Activated CD8-positive, alpha-beta T cell treated with anti-CD3 and anti-CD28 coated beads for 36 hours (primary cell): ENCODE measurements around the gene MMP24. TPM values are rescaled to one million over a fixed set of nuclear protein-coding genes. Genes with fewer than 3 reads are reported as not detected.
A peak's percentile ranks its signal among the peaks of the same experiment; 100 is the strongest.

Experiments
- ATAC-seq: fragments of 200-7000 bp; cut with Tn5 transposase; one replicate; pipeline ENCODE4 v1.10.0; 2021; ENCODE audit warnings: mild to moderate bottlenecking, moderate library complexity
- CTCF ChIA-PET: fragments of 350-600 bp; sonication (Branson Sonifier 250); formaldehyde crosslinking; loops from one replicate; lab custom pipeline; 2021; ENCODE audit warnings: antibody characterized with exemption; lab: Charles Lee
- POLR2A ChIA-PET: fragments of 350-600 bp; sonication (Branson Sonifier 250); formaldehyde crosslinking; loops from one replicate; lab custom pipeline; 2021; ENCODE audit warnings: antibody characterized with exemption; lab: Charles Lee
- DNase-seq: peaks from one replicate; pipeline ENCODE4 v3.0.0-alpha.2; 2020
- H3K27ac Mint-ChIP-seq: one replicate; pipeline ENCODE4 v1.8.0; 2021; ENCODE audit warnings: mild to moderate bottlenecking, mixed read lengths
- H3K27me3 Mint-ChIP-seq: one replicate; pipeline ENCODE4 v1.8.0; 2021; ENCODE audit warnings: mixed read lengths
- H3K36me3 Mint-ChIP-seq: one replicate; pipeline ENCODE4 v1.8.0; 2021; ENCODE audit warnings: low read depth, mixed read lengths
- H3K4me1 Mint-ChIP-seq: one replicate; pipeline ENCODE4 v1.8.0; 2021; ENCODE audit warnings: low read depth, mixed read lengths
- H3K4me3 Mint-ChIP-seq: one replicate; pipeline ENCODE4 v1.8.0; 2021; ENCODE audit warnings: mild to moderate bottlenecking, moderate library complexity, mixed read lengths
- H3K9me3 Mint-ChIP-seq: one replicate; pipeline ENCODE4 v1.8.0; 2021; ENCODE audit warnings: mixed read lengths
- CTCF ChIP-seq: fragments of 200-600 bp; IDR thresholded peaks from one replicate; pipeline ENCODE4 v1.8.0; 2022; ENCODE audit warnings: antibody characterized with exemption, mild to moderate bottlenecking
- intact Hi-C: fragments of 100-400 bp; cut with micrococcal nuclease; formaldehyde crosslinking; loops from one replicate; pipeline ENCODE4 v1.10.0; 2022
- total RNA-seq, 2 experiments: library from RNA; stranded (reverse); gene quantifications; one replicate each; pipeline ENCODE4 v1.2.3, GENCODE V29; 2021

Gene MMP24
- total RNA-seq, 2 experiments from 2014 or later: not detected

GRCh38 chr20:35243317-35243716 is 16.8 kb downstream of the MMP24 start:
- CTCF ChIA-PET: no interaction called here
- intact Hi-C loops: no loop called here
- no peak overlapping the region for H3K4me3 Mint-ChIP-seq
- H3K36me3 Mint-ChIP-seq: no peaks in the 10 kb centered on the region
- POLR2A ChIA-PET: no interaction called here
- H3K27ac Mint-ChIP-seq: no peak overlapping the region
- ATAC-seq: no peak
- DNase-seq: no peak
- H3K27me3 Mint-ChIP-seq: no peaks in the 10 kb centered on the region
- H3K4me1 Mint-ChIP-seq: no peaks in the 10 kb centered on the region
- H3K9me3 Mint-ChIP-seq: no peaks in the 10 kb centered on the region
- no peak for TF ChIP-seq CTCF

GRCh38 chr20:35243986-35244385 is 17.5 kb downstream of the MMP24 start:
- no peaks in the 10 kb centered on the region for H3K4me1 Mint-ChIP-seq
- no peak for ATAC-seq
- no peak overlapping the region for H3K4me3 Mint-ChIP-seq
- ChIA-PET POLR2A (no interaction called here), CTCF (interaction anchor here (0.7 to 1.4 kb wide), 2 partner anchors 92 to 99 kb away, joined by 3 to 4 read pairs; no protein-coding TSS in a partner anchor)
- no peaks in the 10 kb centered on the region for H3K27me3 Mint-ChIP-seq
- no peak overlapping the region for H3K27ac Mint-ChIP-seq
- no peaks in the 10 kb centered on the region for H3K9me3 Mint-ChIP-seq
- no peak for TF ChIP-seq CTCF
- intact Hi-C loops: no loop called here
- H3K36me3 Mint-ChIP-seq: no peaks in the 10 kb centered on the region
- no peak for DNase-seq

- Mint-ChIP-seq H3K4me1 (peaks cover 12% of the 10 kb centered on the region), H3K27me3 (no peaks in the 10 kb centered on the region), H3K9me3 (no peaks in the 10 kb centered on the region), H3K4me3 (no peak overlapping the region), H3K36me3 (no peaks in the 10 kb centered on the region), H3K27ac (no peak overlapping the region)
- CTCF ChIA-PET: no interaction called here
- DNase-seq (no peak), ATAC-seq (no peak)
- intact Hi-C loops: no loop called here
- POLR2A ChIA-PET: no interaction called here
- TF ChIP-seq CTCF: no peak
Measured at GRCh38 chr20:35246723-35247122, 20.2 kb downstream of the MMP24 start.

GRCh38 chr20:35248641-35249475 is 22.4 kb downstream of the MMP24 start:
- H3K36me3 Mint-ChIP-seq: no peaks in the 10 kb centered on the region
- no peak for ATAC-seq
- ChIA-PET POLR2A (interaction anchor here (1.0 to 1.1 kb wide), 2 partner anchors 15 to 29 kb away, joined by 3 read pairs; partner anchors contain the start of gene MMP24OS), CTCF (no interaction called here)
- intact Hi-C loops: no loop called here
- no peak overlapping the region for H3K4me3 Mint-ChIP-seq
- H3K27me3 Mint-ChIP-seq: no peaks in the 10 kb centered on the region
- peaks cover 24% of the 10 kb centered on the region for H3K4me1 Mint-ChIP-seq
- no peak for TF ChIP-seq CTCF
- DNase-seq: no peak
- no peaks in the 10 kb centered on the region for H3K9me3 Mint-ChIP-seq
- no peak overlapping the region for H3K27ac Mint-ChIP-seq

- no peak overlapping the region for H3K4me3 Mint-ChIP-seq
- ATAC-seq: no peak
- TF ChIP-seq CTCF: no peak
- H3K27ac Mint-ChIP-seq: peak overlapping the region; percentile 90
- ChIA-PET CTCF (interaction anchor here (1.0 to 1.9 kb wide), 3 partner anchors 14 to 107 kb away, joined by 3 to 6 read pairs (median 4); no protein-coding TSS in a partner anchor), POLR2A (no interaction called here)
- intact Hi-C loops: no loop called here
- H3K9me3 Mint-ChIP-seq: no peaks in the 10 kb centered on the region
- H3K4me1 Mint-ChIP-seq: peaks cover 24% of the 10 kb centered on the region
- DNase-seq: no peak
- H3K36me3 Mint-ChIP-seq: no peaks in the 10 kb centered on the region
- H3K27me3 Mint-ChIP-seq: no peaks in the 10 kb centered on the region
Measured at GRCh38 chr20:35251613-35251940, 25.1 kb downstream of the MMP24 start.
